GM19043 (cell line): ENCODE results near the gene GNAZ.

Source experiments
- ATAC-seq: cut with Tn5 transposase; IDR thresholded peaks from one replicate; pipeline ENCODE4 v1.9.1; 2021; ENCODE audit warnings: low read depth; ENCODE audit not compliant: unreplicated experiment

GNAZ gene

GRCh38 chr22:23168391-23169042, 98.2 kb downstream of the GNAZ start:
- no peak for ATAC-seq

GRCh38 chr22:23169043-23169406, 98.7 kb downstream of the GNAZ start:
- no peak for ATAC-seq
